ENCODE data around the gene AREL1. TPM values are rescaled to one million over a fixed set of nuclear protein-coding genes. Genes with fewer than 3 reads are reported as not detected.
A peak's percentile ranks its signal among the peaks of the same experiment; 100 is the strongest.

AREL1 gene
- total and polyA plus RNA-seq, 2 donors (not counting 3 experiments of a cell fraction or from before 2014, with no cell fraction given): 46.4 to 67.2 TPM

DNA sequence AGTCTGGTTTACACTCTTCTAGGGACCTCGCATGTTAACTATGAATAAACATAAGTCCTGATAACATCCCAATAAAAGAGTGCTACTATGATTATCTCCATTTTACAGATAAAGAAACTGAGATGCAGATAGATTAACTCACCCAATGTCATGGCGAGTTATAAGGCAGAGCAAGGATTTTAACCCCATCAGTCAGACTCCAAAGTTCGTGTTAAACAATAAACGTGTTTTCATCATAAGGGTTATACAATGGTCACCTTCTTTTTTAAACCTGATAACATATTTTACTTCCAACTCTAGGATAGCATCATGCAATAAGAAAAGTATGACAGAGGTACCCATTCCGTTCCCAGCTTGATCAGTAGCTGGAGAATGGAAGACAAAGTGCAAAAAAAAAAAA, 1.2 kb downstream of the AREL1 start:
- peaks cover 15% of the 10 kb centered on the region for H3K4me1 ChIP-seq (ENCODE audit: control insufficient read depth, extremely low read depth, insufficient read depth, low read length)
- peak overlapping the region; percentile 98 for H3K4me2 ChIP-seq (ENCODE audit: insufficient read depth, low read length)
- dilution Hi-C loops (cut with MboI; ENCODE audit: extremely low pct_ligation_motif_present, low sequenced_read_pairs) (no loop called here), intact Hi-C loops (cut with micrococcal nuclease) (loop anchor here (2.0 to 5.0 kb wide), 2 partner anchors 81 to 93 kb away; no protein-coding TSS in a partner anchor)
- TF ChIP-seq JUN (IDR thresholded peaks at IDR 0.05; ENCODE audit: borderline replicate concordance, insufficient read depth, insufficient read length, low read depth): no peak
- TF ChIP-seq, protein P1, sequence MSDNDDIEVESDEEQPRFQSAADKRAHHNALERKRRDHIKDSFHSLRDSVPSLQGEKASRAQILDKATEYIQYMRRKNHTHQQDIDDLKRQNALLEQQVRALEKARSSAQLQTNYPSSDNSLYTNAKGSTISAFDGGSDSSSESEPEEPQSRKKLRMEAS (IDR thresholded peaks at IDR 0.05; ENCODE audit: insufficient read depth, insufficient read length): no peak
- TF ChIP-seq, protein P2, sequence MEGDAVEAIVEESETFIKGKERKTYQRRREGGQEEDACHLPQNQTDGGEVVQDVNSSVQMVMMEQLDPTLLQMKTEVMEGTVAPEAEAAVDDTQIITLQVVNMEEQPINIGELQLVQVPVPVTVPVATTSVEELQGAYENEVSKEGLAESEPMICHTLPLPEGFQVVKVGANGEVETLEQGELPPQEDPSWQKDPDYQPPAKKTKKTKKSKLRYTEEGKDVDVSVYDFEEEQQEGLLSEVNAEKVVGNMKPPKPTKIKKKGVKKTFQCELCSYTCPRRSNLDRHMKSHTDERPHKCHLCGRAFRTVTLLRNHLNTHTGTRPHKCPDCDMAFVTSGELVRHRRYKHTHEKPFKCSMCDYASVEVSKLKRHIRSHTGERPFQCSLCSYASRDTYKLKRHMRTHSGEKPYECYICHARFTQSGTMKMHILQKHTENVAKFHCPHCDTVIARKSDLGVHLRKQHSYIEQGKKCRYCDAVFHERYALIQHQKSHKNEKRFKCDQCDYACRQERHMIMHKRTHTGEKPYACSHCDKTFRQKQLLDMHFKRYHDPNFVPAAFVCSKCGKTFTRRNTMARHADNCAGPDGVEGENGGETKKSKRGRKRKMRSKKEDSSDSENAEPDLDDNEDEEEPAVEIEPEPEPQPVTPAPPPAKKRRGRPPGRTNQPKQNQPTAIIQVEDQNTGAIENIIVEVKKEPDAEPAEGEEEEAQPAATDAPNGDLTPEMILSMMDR (IDR thresholded peaks at IDR 0.05; ENCODE audit: extremely low read depth in 1 of 2, insufficient read depth in 1 of 2, low read depth in 1 of 2, low read length in 2 of 2): no peak
- no peak for TF ChIP-seq MYC (IDR thresholded peaks at IDR 0.05; ENCODE audit: low read depth, low read length)
- TF ChIP-seq EZH2 (IDR thresholded peaks at IDR 0.05; ENCODE audit: borderline replicate concordance, low read depth, low read length, severe bottlenecking): no peak
- TF ChIP-seq POLR2AphosphoS5 (IDR thresholded peaks at IDR 0.05; ENCODE audit: insufficient read depth, low read depth, low read length): no peak
- no peak for TF ChIP-seq FOS (IDR thresholded peaks at IDR 0.05; ENCODE audit: borderline replicate concordance, insufficient read depth, low read length)
- TF ChIP-seq POLR2A (IDR thresholded peaks at IDR 0.05; ENCODE audit: low read depth, low read length): no peak
- no peak for TF ChIP-seq GATA2 (IDR thresholded peaks at IDR 0.05; ENCODE audit: insufficient read depth, insufficient read length, low read depth, low read length)
- no peaks in the 10 kb centered on the region for H3K27me3 ChIP-seq (ENCODE audit: control insufficient read depth in 2 of 2, insufficient read depth in 2 of 2, low read length in 2 of 2)
- H3K9me1 ChIP-seq (replicated peaks; ENCODE audit: control insufficient read depth, extremely low read depth, insufficient read depth, low read length): no peaks in the 10 kb centered on the region
- no peak overlapping the region for H3K9ac ChIP-seq (replicated peaks; ENCODE audit: extremely low read depth, insufficient read depth, low read length)
- CTCF ChIA-PET: no interaction called here
- H3K36me3 ChIP-seq (ENCODE audit: control insufficient read depth in 2 of 2, extremely low read depth in 1 of 2, insufficient read depth in 2 of 2, low read length in 2 of 2): peaks cover 0 to 2% of the 10 kb centered on the region in 2 experiments
- H3K9me3 ChIP-seq (replicated peaks; ENCODE audit: control insufficient read depth, insufficient read depth, low read length): no peaks in the 10 kb centered on the region
- POLR2A ChIA-PET: interaction anchor here (0.7 kb wide), 1 partner anchor 90 kb away, joined by 4 read pairs; no protein-coding TSS in a partner anchor
- BruUV-seq (replicated peaks): no TSS peak
- DNase-seq (ENCODE audit: low read depth, low spot score) (no peak), FAIRE-seq (no peak)
- no peak overlapping the region for H2AFZ ChIP-seq (ENCODE audit: low read depth, low read length)
- H4K20me1 ChIP-seq (replicated peaks; ENCODE audit: control insufficient read depth, extremely low read depth, insufficient read depth, low read length): peaks cover 4% of the 10 kb centered on the region
- H3K4me3 ChIP-seq (replicated peaks in 1 of 3; ENCODE audit: insufficient read depth in 1 of 3, low read depth in 1 of 3, low read length in 3 of 3): peak overlapping the region in 1 of 3 experiments; percentile 93
- H3K79me2 ChIP-seq (ENCODE audit: control insufficient read depth, insufficient read depth, low read length): peaks cover 64% of the 10 kb centered on the region
- H3K27ac ChIP-seq (ENCODE audit: insufficient read depth, low read depth, low read length): no peak overlapping the region
